Activated gamma-delta T cell (primary cell): ENCODE measurements around the gene NDST3.
"Not testable (repeated sequence)": the region's sequence is repeated elsewhere in the genome, so short reads cannot be mapped to it uniquely, and the experiment has no call there.

ENCODE experiments used
- DNase-seq: peaks from one replicate; lab custom pipeline; 2025; lab: John Stamatoyannopoulos, UW

The NDST3 gene

DNA sequence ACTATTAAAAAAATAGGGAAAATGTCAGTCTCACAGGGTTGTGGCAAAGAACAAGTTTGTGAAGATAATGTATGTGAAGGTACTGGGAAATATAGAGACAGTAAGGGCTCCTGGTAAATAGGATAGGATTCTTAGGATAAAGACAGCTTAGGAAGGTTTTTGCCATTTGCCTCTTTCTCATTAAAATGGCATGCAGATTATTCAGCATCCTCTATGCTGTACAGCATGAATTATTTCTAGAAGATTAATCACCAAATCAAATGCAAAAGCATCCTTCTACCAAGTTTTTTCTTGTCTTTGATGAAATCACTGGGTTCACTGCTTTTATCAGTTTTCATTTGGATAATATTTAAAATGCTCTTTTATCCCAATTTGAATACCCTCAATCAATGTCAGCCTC, 142.8 kb downstream of the NDST3 start:
- no peak for DNase-seq

- no peak for DNase-seq
These were observed 146.5 kb downstream of the NDST3 start for GRCh38 chr4:118180776-118181175.

GRCh38 chr4:118190903-118191302, 156.6 kb downstream of the NDST3 start:
- DNase-seq = no peak

DNA sequence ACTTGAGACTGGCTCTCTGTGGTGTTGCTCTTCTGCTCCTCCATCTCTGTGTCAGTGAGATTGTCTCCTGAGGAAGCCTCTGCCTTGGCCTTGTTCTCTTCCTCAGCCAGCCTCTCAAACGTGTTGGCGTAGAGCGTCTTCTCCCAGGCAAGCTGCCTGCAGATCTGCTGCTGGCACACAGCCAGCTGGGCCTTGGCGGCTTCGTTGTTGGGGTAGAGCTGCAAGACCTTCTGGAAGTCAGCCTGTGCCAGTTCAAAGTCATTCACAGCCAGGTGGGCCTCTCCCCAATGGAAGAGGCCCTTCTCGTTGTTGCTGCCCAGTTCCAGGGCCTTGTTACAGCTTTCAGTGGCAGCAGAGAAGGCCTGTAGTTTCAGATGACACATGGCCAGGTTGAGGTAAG, 159.1 kb downstream of the NDST3 start:
- no peak for DNase-seq

DNA sequence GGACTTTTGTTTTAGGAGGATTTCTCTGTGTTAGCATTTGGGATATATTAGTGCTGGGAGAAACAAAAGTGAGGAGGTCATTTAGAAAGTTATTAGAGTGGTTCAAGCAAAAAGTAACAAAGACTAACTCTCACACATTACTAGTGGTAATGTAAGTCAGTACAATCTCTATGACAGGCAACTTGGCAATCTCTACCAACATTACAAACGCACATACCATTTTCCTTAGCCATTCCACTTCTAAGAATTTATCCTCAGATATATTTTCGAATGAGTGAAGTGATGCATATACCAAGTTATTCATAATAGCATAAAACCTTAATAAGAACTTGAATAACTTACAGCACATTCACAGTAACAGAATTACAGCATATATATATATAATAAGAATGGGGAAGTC, 172.3 kb downstream of the NDST3 start:
- no peak for DNase-seq

DNA sequence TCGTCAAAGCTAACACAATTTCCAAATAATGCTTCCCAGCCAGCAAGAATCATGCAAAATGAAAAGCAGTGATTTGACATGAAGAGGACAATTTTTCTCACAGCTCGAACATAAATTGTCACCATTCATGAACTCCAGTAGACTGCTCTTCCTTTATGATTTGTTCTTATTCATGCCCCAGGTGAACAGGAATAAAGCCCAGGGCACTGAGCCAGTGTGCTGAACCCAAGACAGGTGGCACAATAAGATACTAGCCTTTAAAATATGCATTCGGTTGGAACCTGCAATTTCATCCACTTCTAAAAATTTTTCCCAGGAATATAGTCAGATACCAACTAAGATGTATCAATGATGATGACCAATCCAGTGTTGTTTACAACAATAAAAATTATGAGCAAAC, 178.8 kb downstream of the NDST3 start:
- DNase-seq = no peak

- no peak for DNase-seq
These were observed 181.5 kb downstream of the NDST3 start for GRCh38 chr4:118215826-118216225.

GRCh38 chr4:118221227-118221800, 187.0 kb downstream of the NDST3 start:
- DNase-seq = no peak

GRCh38 chr4:118224243-118224829, 190.1 kb downstream of the NDST3 start:
- DNase-seq = no peak

DNA sequence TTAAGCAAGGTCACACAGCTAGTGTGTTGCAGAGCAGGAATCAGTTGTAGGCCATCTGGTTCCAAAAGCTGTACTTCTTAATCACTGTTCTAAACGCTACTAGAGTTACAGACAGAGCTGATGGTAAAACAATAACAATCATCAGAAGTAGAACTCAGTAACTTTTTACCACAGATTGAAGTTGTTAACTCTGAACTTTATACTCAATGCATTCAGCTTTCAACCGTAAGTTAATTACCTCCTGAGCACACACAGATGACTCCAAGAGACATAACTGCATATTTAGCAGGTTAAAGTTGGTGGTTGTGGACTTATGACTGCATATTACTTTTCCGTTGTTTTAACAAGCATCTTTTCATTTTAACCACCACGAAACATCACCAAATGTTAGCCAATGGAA, 191.2 kb downstream of the NDST3 start:
- no peak for DNase-seq

DNA sequence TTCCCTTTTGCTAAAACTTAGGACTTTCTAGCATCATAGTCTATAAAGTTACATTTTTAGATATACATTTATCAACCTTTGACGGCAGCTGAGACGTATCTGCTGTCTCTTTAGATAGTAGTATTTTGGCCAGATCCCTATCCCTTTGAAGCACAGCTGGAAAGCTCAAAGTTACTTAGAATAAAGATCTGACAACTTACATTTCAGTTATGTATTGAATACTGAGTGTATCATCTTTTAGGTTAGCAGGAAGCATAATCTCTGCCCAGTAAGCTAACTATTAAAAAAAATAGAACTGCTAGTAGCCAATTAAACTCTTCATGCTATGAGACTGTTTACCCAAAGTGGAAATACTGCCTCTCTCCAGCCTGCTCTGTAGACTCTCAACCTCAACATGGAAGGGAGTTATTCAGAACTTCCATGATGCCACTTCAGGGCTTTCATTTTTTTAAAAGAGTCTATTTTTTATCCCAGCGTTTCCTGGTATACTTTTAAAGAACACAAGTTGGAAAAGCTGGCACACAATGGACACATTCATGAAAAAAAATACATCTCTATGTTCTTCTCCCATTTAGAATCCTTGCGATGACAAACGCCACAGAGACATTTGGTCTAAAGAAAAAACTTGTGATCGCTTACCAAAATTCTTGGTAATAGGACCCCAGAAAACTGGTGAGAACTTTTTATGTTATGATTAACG, 192.2 kb downstream of the NDST3 start:
- no peak for DNase-seq

DNA sequence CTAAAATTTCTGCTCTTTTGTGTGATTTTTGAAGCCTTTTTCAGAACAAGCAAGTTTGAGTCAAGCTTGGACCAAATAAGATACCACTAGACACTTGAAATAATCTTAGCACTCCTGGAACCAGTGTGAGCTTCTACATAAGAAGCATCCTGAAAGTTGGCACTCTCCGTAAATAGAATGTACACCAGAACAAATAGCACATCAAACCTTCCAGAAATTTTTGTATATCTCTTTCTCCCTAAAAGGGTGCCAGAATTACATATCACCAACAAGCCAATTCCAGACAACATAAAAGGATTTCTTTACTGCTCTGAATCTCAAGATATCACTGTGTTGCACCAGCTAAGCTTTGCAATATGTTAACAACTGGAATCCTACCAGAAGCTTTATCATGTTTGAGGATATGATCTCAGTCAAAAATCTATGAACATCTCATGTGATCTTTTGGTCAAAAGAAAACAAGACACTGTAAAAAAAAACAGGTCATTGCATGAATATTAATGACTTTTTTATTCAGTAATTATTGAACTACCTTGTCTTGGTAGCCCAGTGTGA, 201.4 kb downstream of the NDST3 start:
- no peak for DNase-seq

GRCh38 chr4:118237531-118237930, 203.2 kb downstream of the NDST3 start:
- no peak for DNase-seq

DNA sequence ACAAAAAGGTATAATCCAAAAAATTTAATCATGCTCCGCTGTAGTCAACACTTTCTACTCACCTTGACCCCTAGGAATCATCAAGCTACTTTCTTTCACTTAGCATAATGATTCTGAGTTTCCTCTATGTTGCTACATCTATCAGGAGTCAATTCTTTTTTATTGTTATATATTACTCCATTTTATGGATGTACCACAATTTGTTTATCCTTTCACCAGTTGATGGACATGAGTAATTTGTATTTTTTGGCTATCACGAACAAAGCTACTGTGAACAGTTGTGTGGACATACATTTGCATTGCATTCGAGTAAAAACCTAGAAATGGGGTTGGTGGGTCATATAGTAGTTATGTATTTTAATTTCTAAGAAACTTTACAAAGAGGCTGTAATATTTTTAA, 215.6 kb downstream of the NDST3 start:
- DNase-seq = no peak

DNA sequence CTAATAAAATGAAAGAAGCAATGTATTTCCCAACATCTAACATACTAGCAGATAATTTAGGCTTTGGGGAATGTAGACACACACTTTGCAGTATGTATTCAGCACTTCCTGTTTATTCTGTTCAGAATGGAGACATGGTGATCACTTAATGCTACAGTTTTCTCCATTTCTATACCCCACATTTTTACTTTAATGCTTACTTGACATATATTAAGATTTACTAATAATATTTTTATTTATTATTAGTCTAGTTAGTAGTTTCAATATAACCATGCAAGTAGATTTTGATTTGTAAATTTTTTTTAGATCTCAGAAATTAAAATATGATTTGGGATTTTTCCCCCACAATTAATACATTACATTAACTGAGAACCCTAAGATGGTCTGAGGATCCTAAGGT, 220.1 kb downstream of the NDST3 start:
- DNase-seq = no peak

- no peak for DNase-seq
These were observed 224.8 kb downstream of the NDST3 start for GRCh38 chr4:118259111-118259510.

- no peak for DNase-seq
These were observed 226.0 kb downstream of the NDST3 start for GRCh38 chr4:118260309-118260708.

DNA sequence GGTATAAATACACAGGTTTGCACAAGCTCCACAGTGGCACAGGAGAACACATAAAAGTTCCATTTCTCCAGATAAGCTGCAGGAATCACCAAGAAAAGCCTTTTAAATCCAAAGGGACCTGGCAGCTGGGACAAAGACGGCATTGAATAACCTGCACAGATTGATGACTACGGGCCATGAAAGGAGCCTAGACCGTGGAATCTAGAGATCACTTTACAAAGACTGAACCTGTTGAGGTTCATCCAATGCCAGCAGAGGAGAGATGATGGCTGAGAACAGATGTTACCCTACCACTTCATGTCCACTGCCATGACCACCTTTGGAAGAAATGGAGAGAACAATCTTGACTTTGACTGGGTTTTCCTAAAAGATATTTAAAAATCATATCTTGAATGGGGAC, 229.8 kb downstream of the NDST3 start:
- no peak for DNase-seq

DNA sequence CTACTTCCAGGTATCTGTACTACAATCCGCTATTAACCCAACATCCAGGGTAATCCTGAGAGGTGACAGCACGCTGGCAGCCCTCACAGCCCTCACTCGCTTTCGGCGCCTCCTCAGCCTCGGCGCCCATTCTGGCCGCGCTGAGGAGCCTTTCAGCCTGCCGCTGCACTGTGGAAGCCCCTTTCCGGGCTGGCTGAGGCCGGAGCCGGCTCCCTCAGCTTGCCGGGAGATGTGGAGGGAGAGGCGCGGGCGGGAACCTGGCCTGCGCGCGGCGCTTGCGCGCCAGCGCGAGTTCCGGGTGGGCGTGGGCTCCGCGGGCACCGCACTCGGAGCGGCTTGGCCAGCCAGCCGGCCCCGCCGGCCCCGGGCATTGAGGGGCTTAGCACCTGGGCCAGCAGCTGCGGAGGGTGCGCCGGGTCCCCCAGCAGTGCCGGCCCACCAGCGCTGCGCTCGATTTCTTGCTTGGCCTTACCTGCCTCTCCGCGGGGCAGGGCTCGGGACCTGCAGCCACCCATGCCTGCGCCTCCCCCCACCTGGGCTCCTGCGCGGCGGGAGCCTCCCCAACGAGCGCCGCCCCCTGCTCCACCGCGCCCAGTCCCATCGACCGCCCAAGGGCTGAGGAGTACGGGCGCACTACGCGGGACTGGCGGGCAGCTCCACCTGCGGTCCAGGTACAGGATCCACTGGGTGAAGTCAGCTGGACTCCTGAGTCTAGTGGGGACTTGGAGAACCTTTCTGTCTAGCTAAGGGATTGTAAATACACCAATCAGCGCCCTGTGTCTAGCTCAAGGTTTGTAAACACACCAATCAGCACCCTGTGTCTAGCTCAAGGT, 231.2 kb downstream of the NDST3 start:
- DNase-seq = peak; percentile 15

GRCh38 chr4:118266145-118266496, 231.8 kb downstream of the NDST3 start:
- DNase-seq = not testable (repeated sequence)

- DNase-seq = no peak
These were observed 234.5 kb downstream of the NDST3 start for GRCh38 chr4:118268780-118269179.

DNA sequence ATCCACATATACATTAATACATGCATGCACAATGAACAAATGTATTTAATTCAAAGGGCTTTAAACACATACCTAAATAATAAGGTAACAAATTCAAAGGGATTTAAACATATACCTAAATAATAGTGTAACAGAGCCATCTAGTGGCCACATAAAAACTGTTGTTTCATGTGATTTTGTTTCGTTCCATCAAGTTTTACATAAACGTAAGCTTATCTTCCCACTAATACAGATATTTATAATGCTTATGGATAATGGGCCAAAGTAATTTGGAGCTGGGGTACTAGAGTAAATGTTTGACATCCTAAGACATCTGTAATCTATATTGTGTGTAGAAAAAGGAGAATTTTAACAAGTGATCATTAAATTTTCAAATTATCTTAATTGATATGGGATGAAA, 236.2 kb downstream of the NDST3 start:
- DNase-seq = no peak

- DNase-seq = no peak
These were observed 237.5 kb downstream of the NDST3 start for GRCh38 chr4:118271788-118272187.
